Tibial nerve (tissue), 4 donors: ENCODE data around the gene DOC2B.

Source experiments
- EP300 ChIP-seq, 2 donors: sonication (generic); formaldehyde crosslinking; IDR thresholded peaks; one replicate each; pipeline ENCODE4 v1.6.1; 2017; ENCODE audit warnings: antibody characterized with exemption in 2 of 2, mild to moderate bottlenecking in 1 of 2
- POLR2A ChIP-seq, 2 donors: fragments of 450-650 bp; IDR thresholded peaks; one replicate each; pipeline ENCODE4 v1.6.1; 2017; ENCODE audit warnings: antibody characterized with exemption in 2 of 2, mild to moderate bottlenecking in 2 of 2, moderate library complexity in 2 of 2
- TF ChIP-seq, protein P1 (sequence below), 5 experiments: fragments of 200-600 bp in 3 of 5; fragments of 450-650 bp in 2 of 5; sonication (generic) in 3 of 5; IDR thresholded peaks; one replicate each; pipeline ENCODE4 v1.5.1; 2016 to 2019; ENCODE audit warnings: antibody characterized with exemption in 5 of 5, mild to moderate bottlenecking in 3 of 5, moderate library complexity in 2 of 5

DNA sequence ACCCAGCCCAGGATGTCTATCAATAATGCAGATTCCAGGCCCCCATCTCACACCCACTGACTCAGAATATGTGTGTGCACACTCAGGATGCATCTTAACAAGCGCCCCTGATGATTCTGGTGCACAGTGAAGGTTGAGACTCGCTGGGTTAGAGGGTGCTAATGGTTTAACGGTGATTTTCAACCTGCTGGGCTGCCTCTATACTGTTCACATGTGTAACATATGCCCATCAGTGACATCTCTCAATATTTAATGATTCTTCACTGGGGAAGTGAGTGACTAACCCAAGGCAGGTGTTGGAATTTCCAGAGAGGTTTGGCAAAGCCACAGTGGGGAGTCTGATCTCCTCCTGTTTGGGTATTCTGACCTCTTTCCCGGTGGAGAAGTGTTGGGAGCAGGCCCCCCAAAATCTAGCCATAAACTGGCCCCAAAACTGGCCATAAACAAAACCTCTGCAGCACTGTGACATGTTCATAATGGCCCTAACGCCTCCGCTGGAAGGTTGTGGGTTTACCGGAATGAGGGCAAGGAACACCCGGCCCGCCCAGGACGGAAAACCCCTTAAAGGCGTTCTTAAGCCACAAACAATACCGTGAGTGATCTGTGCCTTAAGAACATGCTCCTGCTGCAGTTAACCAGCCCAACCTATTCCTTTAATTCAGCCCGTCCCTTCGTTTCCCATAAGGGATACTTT is 4.1 kb upstream of the DOC2B start:
- TF ChIP-seq, protein P1, sequence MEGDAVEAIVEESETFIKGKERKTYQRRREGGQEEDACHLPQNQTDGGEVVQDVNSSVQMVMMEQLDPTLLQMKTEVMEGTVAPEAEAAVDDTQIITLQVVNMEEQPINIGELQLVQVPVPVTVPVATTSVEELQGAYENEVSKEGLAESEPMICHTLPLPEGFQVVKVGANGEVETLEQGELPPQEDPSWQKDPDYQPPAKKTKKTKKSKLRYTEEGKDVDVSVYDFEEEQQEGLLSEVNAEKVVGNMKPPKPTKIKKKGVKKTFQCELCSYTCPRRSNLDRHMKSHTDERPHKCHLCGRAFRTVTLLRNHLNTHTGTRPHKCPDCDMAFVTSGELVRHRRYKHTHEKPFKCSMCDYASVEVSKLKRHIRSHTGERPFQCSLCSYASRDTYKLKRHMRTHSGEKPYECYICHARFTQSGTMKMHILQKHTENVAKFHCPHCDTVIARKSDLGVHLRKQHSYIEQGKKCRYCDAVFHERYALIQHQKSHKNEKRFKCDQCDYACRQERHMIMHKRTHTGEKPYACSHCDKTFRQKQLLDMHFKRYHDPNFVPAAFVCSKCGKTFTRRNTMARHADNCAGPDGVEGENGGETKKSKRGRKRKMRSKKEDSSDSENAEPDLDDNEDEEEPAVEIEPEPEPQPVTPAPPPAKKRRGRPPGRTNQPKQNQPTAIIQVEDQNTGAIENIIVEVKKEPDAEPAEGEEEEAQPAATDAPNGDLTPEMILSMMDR (IDR thresholded peaks at IDR 0.05): no peak
- TF ChIP-seq POLR2A (IDR thresholded peaks at IDR 0.05): no peak
- no peak for TF ChIP-seq EP300 (IDR thresholded peaks at IDR 0.05)
